Measurements from ENCODE around the gene TMEM151B.
"Not testable (repeated sequence)": the region's sequence is repeated elsewhere in the genome, so short reads cannot be mapped to it uniquely, and the experiment has no call there.

TMEM151B gene

DNA sequence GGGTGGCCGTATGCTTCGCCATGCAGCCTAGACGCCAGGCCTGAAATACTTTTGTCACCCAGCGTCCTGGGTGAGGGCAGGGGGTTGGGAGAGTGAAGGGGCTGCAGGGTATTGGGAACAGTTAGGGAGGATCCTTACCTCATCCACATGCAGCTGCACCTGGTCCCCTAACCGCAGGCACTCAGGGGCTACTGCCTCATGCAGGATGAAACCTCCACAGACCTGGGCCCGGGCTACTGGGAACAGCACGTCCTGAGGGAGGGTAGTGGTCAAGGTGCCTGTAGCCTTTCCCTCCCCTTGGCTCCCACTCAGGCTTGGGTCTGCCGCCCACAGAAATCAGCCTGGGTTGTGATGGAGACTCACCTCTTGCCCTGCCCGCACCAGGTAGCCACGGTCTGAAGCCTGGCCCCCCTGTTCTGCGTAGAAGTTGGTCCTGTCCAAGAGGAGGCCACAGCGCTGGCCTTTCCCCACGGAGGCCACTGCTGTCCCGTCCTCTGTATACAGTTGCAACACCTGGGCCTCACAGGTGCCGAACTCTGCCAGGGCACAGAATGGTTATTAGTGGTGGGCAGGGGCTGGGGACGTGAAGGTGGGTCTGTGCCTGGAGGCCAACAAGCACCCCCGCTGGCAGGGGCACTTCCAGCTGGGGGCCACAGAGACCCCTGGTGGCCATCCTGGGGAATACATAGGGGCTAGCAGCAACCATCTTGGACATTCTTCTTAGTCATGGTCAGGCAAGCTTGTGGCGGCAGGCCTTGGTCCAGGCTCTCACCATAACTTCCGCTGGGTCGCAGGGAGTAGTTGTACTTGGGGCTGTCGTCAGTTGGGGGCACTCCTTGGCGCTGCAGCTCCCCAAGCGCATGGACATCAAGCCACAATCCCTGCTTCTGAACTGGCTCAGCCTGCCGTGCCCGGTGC, 34.3 kb downstream of the TMEM151B start:
- DNase-seq (ENCODE audit: low spot score) = peak; percentile 75

GRCh38 chr6:44305200-44305725, 35.0 kb downstream of the TMEM151B start:
- no peak for DNase-seq (ENCODE audit: low spot score)

- DNase-seq (ENCODE audit: low spot score) = no peak
Observed at GRCh38 chr6:44306710-44307109, 36.5 kb downstream of the TMEM151B start.

GRCh38 chr6:44307217-44307616, 37.0 kb downstream of the TMEM151B start:
- DNase-seq (ENCODE audit: low spot score) = no peak

DNA sequence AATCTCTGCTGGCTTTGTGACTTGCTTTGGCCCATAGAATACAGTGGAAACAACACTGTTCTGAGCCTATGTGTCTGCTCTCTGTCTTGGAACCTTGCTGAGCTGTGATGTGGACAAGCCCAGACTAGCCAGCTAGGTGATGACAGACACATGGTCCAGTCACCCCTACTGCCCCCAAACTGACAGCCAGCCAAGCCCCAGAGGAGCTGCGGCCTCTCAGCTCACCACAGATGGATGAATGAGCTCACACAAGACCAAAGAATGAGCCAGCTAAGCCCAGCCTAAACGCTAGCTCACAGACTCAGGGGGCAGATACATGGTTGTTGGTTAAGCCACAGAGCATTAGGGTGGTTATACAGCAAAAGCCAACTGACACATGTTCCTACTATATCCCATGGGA, 38.8 kb downstream of the TMEM151B start:
- peak; percentile 75 for DNase-seq (ENCODE audit: low spot score)

DNA sequence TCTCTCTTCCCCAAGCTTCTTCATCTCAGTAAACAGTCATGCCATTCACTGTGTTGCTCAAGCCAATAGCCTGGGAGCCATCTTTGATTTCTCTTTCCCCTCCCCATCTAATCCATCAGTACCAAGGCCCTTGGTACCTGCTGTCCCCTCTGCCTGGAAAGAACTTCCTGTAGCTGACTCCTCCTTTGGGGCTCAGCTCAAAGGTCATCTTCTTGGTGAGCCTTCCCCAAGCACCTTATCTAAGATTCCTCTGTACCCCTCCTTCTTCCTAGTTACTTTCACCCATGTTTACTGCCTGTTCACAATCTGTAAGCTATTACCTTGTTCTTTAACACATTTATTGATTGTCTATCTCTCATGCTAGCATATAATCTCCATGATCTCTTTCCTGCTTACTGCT, 39.4 kb downstream of the TMEM151B start:
- DNase-seq (ENCODE audit: low spot score) = no peak

DNA sequence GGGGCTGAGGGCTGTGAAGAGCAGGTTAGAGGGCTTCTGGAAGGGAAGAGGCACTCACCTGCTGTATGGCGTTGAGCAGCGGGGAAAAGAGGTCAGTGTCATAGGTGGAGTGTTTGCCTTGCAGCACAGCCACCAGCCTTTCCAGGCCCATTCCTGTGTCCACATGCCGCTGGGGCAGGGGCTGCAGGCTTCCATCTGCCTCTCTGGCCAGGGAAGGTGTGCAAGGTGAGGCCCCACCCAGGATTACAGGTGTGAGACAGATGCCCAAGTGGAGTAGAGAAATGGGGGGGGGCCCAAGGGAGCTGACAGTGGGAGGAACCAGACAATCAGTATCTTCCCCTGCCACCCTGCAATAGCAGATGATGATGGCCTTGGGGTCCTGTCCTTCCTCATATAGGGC, 40.0 kb downstream of the TMEM151B start:
- no peak for DNase-seq (ENCODE audit: low spot score)

DNA sequence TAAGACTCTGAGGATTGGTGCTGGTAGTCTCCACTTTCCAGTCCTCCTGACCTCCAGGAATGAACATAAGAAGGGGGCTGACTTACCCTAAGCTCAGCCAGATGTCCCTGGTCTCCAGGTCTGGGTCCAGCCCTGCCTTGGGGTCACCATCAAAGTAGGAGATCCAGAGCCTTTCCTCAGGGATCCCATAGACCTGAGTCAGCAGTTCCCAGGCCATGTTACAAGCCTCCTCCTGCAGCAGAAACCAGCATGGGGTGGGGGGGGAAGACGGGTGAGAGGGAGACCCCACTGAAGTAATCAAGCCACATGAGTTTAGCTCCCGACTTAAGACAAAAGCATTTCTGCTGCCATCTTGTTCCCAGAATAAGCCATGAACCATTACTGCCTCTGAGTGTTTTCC, 41.1 kb downstream of the TMEM151B start:
- no peak for DNase-seq (ENCODE audit: low spot score)

DNA sequence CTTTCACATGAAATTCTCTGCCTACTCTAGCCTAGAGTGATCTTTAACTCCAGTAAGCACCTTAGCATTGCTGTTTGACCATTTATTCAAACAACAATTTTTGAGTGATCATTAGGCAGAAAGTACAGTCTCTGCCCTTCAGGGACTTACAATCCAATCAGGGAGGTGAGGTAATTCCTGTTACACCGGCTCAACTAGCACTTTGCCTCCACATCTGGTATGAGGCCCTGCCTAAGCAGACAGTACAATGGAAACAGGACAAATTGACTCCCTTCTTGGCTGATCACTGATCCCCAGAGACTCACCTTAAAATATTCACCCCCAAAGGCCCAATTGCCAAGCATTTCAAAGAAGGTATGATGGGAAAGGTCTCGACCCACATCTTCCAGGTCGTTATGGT, 41.5 kb downstream of the TMEM151B start:
- no peak for DNase-seq (ENCODE audit: low spot score)

DNA sequence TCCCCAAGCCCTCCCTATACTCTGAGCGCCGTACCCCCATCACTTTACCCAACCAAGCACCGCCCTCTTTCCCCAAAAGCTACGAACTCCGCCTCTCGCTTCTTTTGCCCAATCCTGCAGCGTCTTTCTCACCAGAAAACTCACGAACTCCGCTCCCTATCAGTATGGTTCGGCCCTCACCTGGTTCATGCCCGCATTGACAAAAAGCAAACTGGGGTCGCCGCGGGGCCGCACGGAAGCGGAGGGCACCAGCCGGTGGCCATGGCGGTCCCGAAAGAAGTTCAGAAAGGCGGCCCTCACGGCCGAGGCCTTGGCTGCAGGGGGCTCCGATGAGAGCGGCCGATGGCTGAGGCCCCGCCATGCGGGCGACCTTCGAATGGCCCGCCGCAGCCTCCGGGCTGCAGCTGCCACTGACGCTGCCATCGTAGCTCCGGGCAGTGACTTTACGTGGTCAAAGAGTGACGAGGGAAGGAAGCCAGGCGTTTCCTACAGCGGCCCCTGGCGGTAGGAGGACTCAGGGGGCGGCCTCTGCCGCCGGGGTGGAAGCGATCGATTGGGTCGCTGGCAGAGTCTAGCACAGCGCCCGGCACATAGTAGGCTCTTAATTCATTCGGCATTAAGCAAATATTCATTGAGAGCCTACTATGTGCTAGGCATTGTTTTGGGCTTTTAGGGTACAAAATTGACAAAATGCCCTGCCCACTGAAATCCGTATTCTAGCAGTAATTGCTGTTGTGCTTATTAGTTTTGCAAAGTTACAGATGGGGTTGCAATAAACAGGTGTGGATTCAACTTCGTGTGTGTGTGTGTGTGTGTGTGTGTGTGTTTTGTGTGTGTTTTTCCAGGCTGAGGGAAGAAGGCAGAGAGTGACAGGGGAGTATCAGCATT, 42.9 kb downstream of the TMEM151B start, which contains the start of gene AARS2:
TSS of gene AARS2 (minus strand) at position 447 of the 888 bp plus-strand sequence. CDS start at position 423, 24 bp downstream.
- DNase-seq (ENCODE audit: low spot score) = peak; percentile 95

DNA sequence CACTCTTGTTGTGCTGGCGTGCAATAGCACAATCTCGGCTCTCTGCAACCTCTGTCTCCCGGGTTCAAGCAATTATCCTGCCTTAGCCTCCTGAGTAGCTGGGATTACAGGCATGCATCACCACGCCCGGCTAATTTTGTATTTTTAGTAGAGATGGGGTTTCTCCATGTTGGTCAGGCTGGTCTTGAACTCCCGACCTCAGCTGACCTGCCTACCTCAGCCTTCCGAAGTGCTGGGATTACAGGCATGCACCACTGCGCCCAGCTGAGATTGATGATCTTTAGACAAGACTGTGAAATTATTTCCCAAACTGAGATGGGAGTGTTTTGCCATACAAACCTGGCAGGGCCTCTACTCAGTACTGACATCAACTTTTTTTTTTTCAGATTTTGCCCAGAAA, 44.4 kb downstream of the TMEM151B start:
- not testable (repeated sequence) for DNase-seq (ENCODE audit: low spot score)

GRCh38 chr6:44315516-44315915, 45.3 kb downstream of the TMEM151B start:
- no peak for DNase-seq (ENCODE audit: low spot score)

DNA sequence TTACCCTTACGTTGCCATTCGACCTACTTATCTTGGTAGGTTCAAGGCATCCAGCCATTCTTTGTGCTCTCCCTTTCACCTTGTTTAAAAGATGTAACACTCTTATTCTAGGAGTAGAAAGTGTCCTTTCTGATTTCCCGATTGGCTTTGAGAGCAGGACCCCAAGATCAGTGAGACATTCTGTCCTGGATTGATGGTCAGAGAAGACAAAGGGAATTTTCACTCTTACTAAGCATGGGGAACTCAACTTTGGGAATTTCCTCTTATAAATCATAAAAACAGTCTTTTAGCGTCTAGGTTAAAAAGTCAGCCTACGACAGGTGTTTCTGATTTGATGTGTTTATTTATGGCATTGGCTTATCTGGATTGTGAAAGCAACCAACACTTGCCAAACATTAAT, 45.7 kb downstream of the TMEM151B start:
- no peak for DNase-seq (ENCODE audit: low spot score)

DNA sequence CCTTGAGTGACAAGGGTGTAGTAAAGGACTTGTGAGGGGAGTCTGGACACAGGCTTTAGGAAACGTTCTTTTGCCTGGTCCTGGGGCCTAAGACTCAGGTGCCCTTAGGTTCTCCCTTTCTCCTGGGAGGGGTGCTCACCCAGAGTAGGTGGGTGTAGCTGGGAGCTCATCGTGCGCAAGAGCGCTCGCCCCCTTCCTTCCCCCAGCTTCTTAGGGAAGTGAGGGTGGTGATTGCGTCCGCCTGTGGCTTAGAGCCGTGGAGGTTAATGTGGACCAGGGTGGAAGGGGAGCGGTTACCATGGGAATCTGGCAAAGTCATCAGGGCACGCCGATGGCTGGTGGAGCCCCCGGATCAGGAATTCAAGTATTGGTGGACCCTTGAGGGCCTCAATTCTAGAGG, 46.2 kb downstream of the TMEM151B start:
- DNase-seq (ENCODE audit: low spot score) = no peak

DNA sequence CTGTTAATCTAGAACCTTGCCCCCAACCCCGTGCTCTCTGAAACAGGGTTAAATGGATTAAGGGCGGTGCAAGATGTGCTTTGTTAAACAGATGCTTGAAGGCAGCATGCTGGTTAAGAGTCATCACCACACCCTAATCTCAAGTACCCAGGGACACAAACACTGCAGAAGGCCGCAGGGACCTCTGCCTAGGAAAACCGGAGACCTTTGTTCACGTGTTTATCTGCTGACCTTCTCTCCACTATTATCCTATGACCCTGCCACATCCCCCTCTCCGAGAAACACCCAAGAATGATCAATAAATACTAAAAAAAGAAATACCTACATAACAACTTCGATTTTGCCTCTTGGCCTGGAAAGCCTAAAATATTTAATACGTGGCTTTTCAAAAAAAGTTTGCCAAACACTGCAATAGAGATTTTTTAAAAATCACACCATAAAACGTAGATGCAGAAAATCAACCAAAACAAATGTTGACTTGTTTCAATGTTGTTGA, 46.9 kb downstream of the TMEM151B start:
- DNase-seq (ENCODE audit: low spot score) = not testable (repeated sequence)

- DNase-seq (ENCODE audit: low spot score) = no peak
Observed at GRCh38 chr6:44321210-44321609, 51.0 kb downstream of the TMEM151B start.

- DNase-seq (ENCODE audit: low spot score) = no peak
Observed at GRCh38 chr6:44327096-44327495, 56.8 kb downstream of the TMEM151B start.

DNA sequence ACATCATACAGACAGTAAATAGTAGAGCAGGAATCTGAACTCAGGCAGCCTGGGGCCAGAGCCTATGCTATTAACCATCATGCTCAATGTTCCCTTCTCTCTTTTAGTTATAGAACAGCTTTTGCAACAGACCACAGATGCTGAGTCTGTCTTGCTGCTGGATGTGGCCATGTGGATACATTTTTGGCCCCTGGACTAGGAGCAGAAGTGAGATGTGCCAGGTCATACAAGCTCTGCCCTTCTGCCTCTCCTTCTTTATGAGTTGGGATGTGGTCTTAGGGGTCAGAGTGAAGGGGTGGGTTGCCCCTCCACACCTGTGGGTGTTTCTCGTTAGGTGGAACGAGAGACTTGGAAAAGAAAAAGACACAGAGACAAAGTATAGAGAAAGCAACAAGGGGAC, 57.5 kb downstream of the TMEM151B start:
- no peak for DNase-seq (ENCODE audit: low spot score)

DNA sequence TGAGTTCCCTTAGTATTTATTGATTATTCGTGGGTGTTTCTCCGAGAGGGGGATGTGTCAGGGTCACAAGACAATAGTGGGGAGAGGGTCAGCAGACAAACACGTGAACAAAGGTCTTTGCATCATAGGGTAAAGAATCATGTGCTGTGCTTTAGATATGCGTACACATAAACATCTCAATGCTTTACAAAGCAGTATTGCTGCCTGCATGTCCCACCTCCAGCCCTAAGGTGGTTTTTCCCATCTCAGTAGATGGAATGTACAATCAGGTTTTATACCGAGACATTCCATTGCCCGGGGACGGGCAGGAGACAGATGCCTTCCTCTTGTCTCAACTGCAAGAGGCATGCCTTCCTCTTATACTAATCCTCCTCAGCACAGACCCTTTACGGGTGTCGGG, 58.0 kb downstream of the TMEM151B start:
- DNase-seq (ENCODE audit: low spot score) = not testable (repeated sequence)

DNA sequence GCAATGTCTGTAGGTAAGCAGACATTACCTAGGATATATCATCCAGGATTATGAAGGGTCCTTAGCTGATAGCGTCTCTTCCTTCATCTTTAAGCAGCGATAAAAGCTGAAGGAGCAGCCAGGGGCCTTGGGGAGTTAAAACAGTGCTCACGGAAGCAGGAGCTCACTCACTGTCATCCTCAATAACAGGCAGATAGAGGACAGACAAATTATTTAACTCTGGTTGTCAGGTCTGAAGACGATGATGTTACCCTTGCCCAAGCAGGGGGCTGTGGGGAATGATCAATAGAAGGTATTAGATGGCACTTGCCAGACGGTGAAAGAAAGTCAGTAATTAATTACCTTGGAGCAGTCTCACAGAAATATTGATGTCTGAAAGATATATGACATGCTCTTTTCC, 59.6 kb downstream of the TMEM151B start:
- no peak for DNase-seq (ENCODE audit: low spot score)

- no peak for DNase-seq (ENCODE audit: low spot score)
Observed at GRCh38 chr6:44332585-44332984, 62.3 kb downstream of the TMEM151B start.

GRCh38 chr6:44333273-44333919, 63.1 kb downstream of the TMEM151B start:
- DNase-seq (ENCODE audit: low spot score) = no peak
